Stimulated activated CD4-positive, alpha-beta T cell treated with anti-CD3 and anti-CD28 coated beads, Interleukin-15, amount 100 ng/mL, for 48 hours (primary cell): ENCODE results near the gene LIPC.

Experiments used
- DNase-seq, 2 donors: peaks; one replicate each; pipeline ENCODE4 v3.0.0-alpha.2; 2020; ENCODE audit warnings: low read depth in 2 of 2

LIPC gene

GRCh38 chr15:58475573-58476524 is 44.1 kb downstream of the LIPC start:
- DNase-seq: no peak

- DNase-seq: no peak
Measured at GRCh38 chr15:58476525-58477162, 44.9 kb downstream of the LIPC start.

GRCh38 chr15:58477170-58477569 is 45.4 kb downstream of the LIPC start:
- DNase-seq: no peak

GRCh38 chr15:58478035-58478434 is 46.2 kb downstream of the LIPC start:
- no peak for DNase-seq

GRCh38 chr15:58478579-58478978 is 46.8 kb downstream of the LIPC start:
- DNase-seq: no peak

GRCh38 chr15:58479941-58480340 is 48.1 kb downstream of the LIPC start:
- DNase-seq: no peak

- DNase-seq: no peak
Measured at GRCh38 chr15:58483376-58483775, 51.6 kb downstream of the LIPC start.

GRCh38 chr15:58484791-58485600 is 53.2 kb downstream of the LIPC start:
- DNase-seq: no peak

- DNase-seq: no peak
Measured at GRCh38 chr15:58486062-58486461, 54.3 kb downstream of the LIPC start.

- no peak for DNase-seq
Measured at GRCh38 chr15:58486564-58486963, 54.8 kb downstream of the LIPC start.

GRCh38 chr15:58487041-58487723 is 55.4 kb downstream of the LIPC start:
- no peak for DNase-seq

- DNase-seq: no peak
Measured at GRCh38 chr15:58487724-58488120, 55.9 kb downstream of the LIPC start.

- DNase-seq: no peak
Measured at GRCh38 chr15:58489289-58490085, 57.7 kb downstream of the LIPC start.

GRCh38 chr15:58490086-58490887 is 58.5 kb downstream of the LIPC start:
- DNase-seq: no peak

- DNase-seq: no peak
Measured at GRCh38 chr15:58490888-58491473, 59.2 kb downstream of the LIPC start.

- DNase-seq: no peak
Measured at GRCh38 chr15:58491499-58492202, 59.9 kb downstream of the LIPC start.

- no peak for DNase-seq
Measured at GRCh38 chr15:58492661-58493397, 61.0 kb downstream of the LIPC start.

- DNase-seq: no peak
Measured at GRCh38 chr15:58494567-58494966, 62.8 kb downstream of the LIPC start.
